HCT116 (cell line): ENCODE measurements around the gene MNAT1. TPM values are rescaled to one million over a fixed set of nuclear protein-coding genes. Genes with fewer than 3 reads are reported as not detected.

Experiments
- ATAC-seq: fragments of 200-7000 bp; cut with Tn5 transposase; 2 replicates; pipeline ENCODE4 v1.9.1; 2020; ENCODE audit warnings: mild to moderate bottlenecking, moderate library complexity
- BruUV-seq: library from RNA; stranded (reverse); fragments of 400-500 nt; replicated peaks from 2 replicates; lab custom pipeline; 2021; lab: Mats Ljungman, UMichigan
- CTCF ChIA-PET: fragments of 300-600 bp; sonication (Branson Sonifier 250); formaldehyde crosslinking; loops from one replicate; lab custom pipeline; 2021; ENCODE audit warnings: antibody characterized with exemption; lab: Charles Lee
- POLR2A ChIA-PET: fragments of 300-600, 350-600 bp; sonication (Branson Sonifier 250); formaldehyde crosslinking; loops from one replicate; lab custom pipeline; 2021; ENCODE audit warnings: antibody characterized with exemption; lab: Charles Lee
- RAD21 ChIA-PET, 2 experiments: fragments of 300-600 bp; sonication (Branson Sonifier 250); formaldehyde crosslinking; loops; one replicate each; lab custom pipeline; 2023; ENCODE audit warnings: low total read pairs in 2 of 2; ENCODE audit not compliant: uncharacterized antibody in 2 of 2, unreplicated experiment in 2 of 2, low non-redundant PET in 1 of 2; lab: Charles Lee
- DNase-seq: peaks from one replicate; pipeline ENCODE4 v3.0.0-alpha.2; 2010; ENCODE audit warnings: low read depth, low spot score
- H2AFZ ChIP-seq: fragments of 200-600 bp; shearing (Covaris generic), sonication (generic); 2 replicates; pipeline ENCODE4 v1.6.1; 2017; ENCODE audit warnings: low read depth, mixed run types, mixed read lengths, antibody characterized with exemption, low read length; ENCODE audit not compliant: poor library complexity, severe bottlenecking
- H3K27ac ChIP-seq: 2 replicates; pipeline ENCODE4 v1.5.1; 2012; ENCODE audit warnings: low read depth, low read length
- H3K27me3 ChIP-seq: fragments of 200-600 bp; sonication (generic); 2 replicates; pipeline ENCODE4 v1.6.1; 2016; ENCODE audit warnings: mixed run types, low read length, mixed read lengths; ENCODE audit not compliant: insufficient read depth
- H3K36me3 ChIP-seq, 2 experiments: fragments of 200-500 bp in 1 of 2; fragments of 200-600 bp in 1 of 2; sonication (Bioruptor generic) in 1 of 2; sonication (generic) in 1 of 2; 2 replicates each; pipeline versions ENCODE4 v1.5.1 to v1.6.1; 2014 to 2016; ENCODE audit warnings: low read length in 2 of 2, inconsistent platforms in 1 of 2, mixed read lengths in 1 of 2, mixed run types in 1 of 2; ENCODE audit not compliant: insufficient read depth in 2 of 2, control insufficient read depth in 1 of 2
- H3K4me1 ChIP-seq, 2 experiments: fragments of 200-600 bp in 1 of 2; sonication (generic) in 1 of 2; 2 replicates each; pipeline versions ENCODE4 v1.5.1 to v1.6.1; 2012 to 2017; ENCODE audit warnings: low read length in 2 of 2, inconsistent platforms in 1 of 2, mild to moderate bottlenecking in 1 of 2, mixed read lengths in 1 of 2, mixed run types in 1 of 2, moderate library complexity in 1 of 2; ENCODE audit not compliant: insufficient read depth in 2 of 2, control insufficient read depth in 1 of 2
- H3K4me2 ChIP-seq: fragments of 200-600 bp; sonication (generic); 2 replicates; pipeline ENCODE4 v1.6.1; 2017; ENCODE audit warnings: mixed run types, low read length, mixed read lengths
- H3K4me3 ChIP-seq, 2 experiments: fragments of 200-600 bp in 1 of 2; sonication (generic) in 1 of 2; replicated peaks in 1 of 2; 2 replicates each; pipeline ENCODE4 v1.5.1; 2011 to 2016; ENCODE audit warnings: low read length in 2 of 2, control low read depth in 1 of 2, low read depth in 1 of 2, mild to moderate bottlenecking in 1 of 2, mixed read lengths in 1 of 2, mixed run types in 1 of 2
- H3K79me2 ChIP-seq: fragments of 200-600 bp; sonication (generic); 2 replicates; pipeline ENCODE4 v1.6.1; 2017; ENCODE audit warnings: mild to moderate bottlenecking, mixed run types, low read length, moderate library complexity, mixed read lengths; ENCODE audit not compliant: insufficient read depth
- H3K9ac ChIP-seq: fragments of 200-600 bp; sonication (generic); 2 replicates; pipeline ENCODE4 v1.6.1; 2016; ENCODE audit warnings: low read length, mixed read lengths
- H3K9me2 ChIP-seq: fragments of 200-600 bp; sonication (generic), shearing (Covaris generic); 2 replicates; pipeline ENCODE4 v1.6.1; 2017; ENCODE audit warnings: mixed run types, mild to moderate bottlenecking, moderate library complexity; ENCODE audit not compliant: insufficient read depth
- H3K9me3 ChIP-seq, 2 experiments: fragments of 200-500 bp in 1 of 2; fragments of 200-600 bp in 1 of 2; sonication (Bioruptor generic) in 1 of 2; sonication (generic) in 1 of 2; 2 replicates each; pipeline ENCODE4 v1.6.1; 2014 to 2017; ENCODE audit warnings: low read length in 2 of 2, mixed read lengths in 2 of 2, inconsistent platforms in 1 of 2, low read depth in 1 of 2, mild to moderate bottlenecking in 1 of 2, mixed run types in 1 of 2, moderate library complexity in 1 of 2; ENCODE audit not compliant: control insufficient read depth in 1 of 2, insufficient read depth in 1 of 2
- H4K20me1 ChIP-seq: fragments of 200-600 bp; sonication (generic), shearing (Covaris generic); 2 replicates; pipeline ENCODE4 v1.6.1; 2017; ENCODE audit warnings: mixed run types, mild to moderate bottlenecking, moderate library complexity; ENCODE audit not compliant: insufficient read depth
- CTCF ChIP-seq, 3 experiments: fragments of 200-600 bp in 1 of 3; sonication (generic) in 1 of 3; IDR thresholded peaks in 2 of 3; conservative IDR thresholded peaks in 1 of 3; 2 replicates each; pipeline ENCODE4 v1.5.1; 2012 to 2017; ENCODE audit warnings: low read depth in 2 of 3, low read length in 2 of 3, antibody characterized with exemption in 1 of 3, borderline replicate concordance in 1 of 3, control low read depth in 1 of 3, mild to moderate bottlenecking in 1 of 3, mixed read lengths in 1 of 3, mixed run types in 1 of 3, moderate library complexity in 1 of 3; ENCODE audit not compliant: insufficient read depth in 1 of 3
- EGR1 ChIP-seq: IDR thresholded peaks from 2 replicates; pipeline ENCODE4 v1.6.1; 2012; ENCODE audit warnings: low read depth
- EZH2 ChIP-seq: fragments of 200-600 bp; sonication (generic); IDR thresholded peaks from 2 replicates; pipeline ENCODE4 v1.6.1; 2017; ENCODE audit warnings: antibody characterized with exemption, mixed run types
- EZH2phosphoT487 ChIP-seq: fragments of 200-600 bp; IDR thresholded peaks from 2 replicates; pipeline ENCODE4 v1.6.1; 2018; ENCODE audit warnings: antibody characterized with exemption, borderline replicate concordance
- MAX ChIP-seq: IDR thresholded peaks from 2 replicates; pipeline ENCODE4 v1.6.1; 2012
- POLR2AphosphoS5 ChIP-seq: IDR thresholded peaks from 2 replicates; pipeline ENCODE4 v1.6.1; 2011; ENCODE audit warnings: mild to moderate bottlenecking, low read depth, low read length, moderate library complexity
- REST ChIP-seq: IDR thresholded peaks from 2 replicates; pipeline ENCODE4 v1.6.1; 2012; ENCODE audit warnings: low read depth
- SIN3A ChIP-seq: IDR thresholded peaks from 2 replicates; pipeline ENCODE4 v1.6.1; 2012; ENCODE audit warnings: low read depth
- TCF7L2 ChIP-seq: IDR thresholded peaks from 2 replicates; pipeline ENCODE4 v1.7.0; 2011; ENCODE audit warnings: borderline replicate concordance, inconsistent platforms; ENCODE audit not compliant: insufficient read depth, insufficient read length; ENCODE audit errors: extremely low read depth
- ZNF274 ChIP-seq: fragments of 200-500 bp; sonication (Bioruptor generic); IDR thresholded peaks from 2 replicates; pipeline ENCODE4 v1.6.1; 2014; ENCODE audit warnings: mild to moderate bottlenecking, low read depth, low read length, inconsistent platforms
- intact Hi-C: fragments of 100-400 bp; cut with micrococcal nuclease; formaldehyde crosslinking; loops from 2 replicates; pipeline ENCODE4 v1.10.0; 2022
- total RNA-seq: library from RNA; stranded (reverse); gene quantifications from one replicate; pipeline ENCODE4 v1.2.1, GENCODE V29; 2021; ENCODE audit not compliant: unreplicated experiment

Gene MNAT1
- total RNA-seq, 1 experiment from 2014 or later: 49.3 TPM

- TF ChIP-seq REST (no peak), SIN3A (no peak), EGR1 (0 out of 2 replicates have a peak, but pooled peaks have one; percentile 3), MAX (no peak), EZH2phosphoT487 (no peak), TCF7L2 (no peak), CTCF (IDR thresholded peaks at IDR 0.05 in 2 of 3, conservative IDR thresholded peaks at IDR 0.05 in 1 of 3; ENCODE audit: borderline replicate concordance in 1 of 3, insufficient read depth in 1 of 3, low read depth in 2 of 3, low read length in 2 of 3) (no peak)
- TF ChIP-seq, all 23 proteins: peak for 6
Measured at GRCh38 chr14:60757567-60758002, 23.0 kb downstream of the MNAT1 start (continued).

- POLR2A ChIA-PET: no interaction called here
- DNase-seq (no peak), ATAC-seq (no peak)
- no peak overlapping the region for H3K4me2 ChIP-seq
- no peaks in the 10 kb centered on the region for H3K9me3 ChIP-seq
- RAD21 ChIA-PET: no interaction called here
- H3K4me1 ChIP-seq: peaks cover 26 to 46% of the 10 kb centered on the region in 2 experiments
- peaks cover 4% of the 10 kb centered on the region; the same call in 1 of the 2 replicates for H4K20me1 ChIP-seq
- TF ChIP-seq POLR2AphosphoS5 (no peak), ZNF274 (no peak), EZH2 (no peak), EZH2phosphoT487 (no peak), EGR1 (no peak)
- BruUV-seq: no TSS peak
- no peaks in the 10 kb centered on the region for H3K27me3 ChIP-seq
- H2AFZ ChIP-seq: no peak overlapping the region
- no peaks in the 10 kb centered on the region for H3K9me2 ChIP-seq
- no peaks in the 10 kb centered on the region for H3K36me3 ChIP-seq
- CTCF ChIA-PET: no interaction called here
- no peak overlapping the region for H3K9ac ChIP-seq
- H3K4me3 ChIP-seq: no peak overlapping the region
- intact Hi-C loops: no loop called here
- H3K27ac ChIP-seq: no peak overlapping the region
- H3K79me2 ChIP-seq: peaks cover 57% of the 10 kb centered on the region
Measured at GRCh38 chr14:60758885-60759284, 24.3 kb downstream of the MNAT1 start.
